ENCODE measurements around the gene LRRC56. TPM values are rescaled to one million over a fixed set of nuclear protein-coding genes. Genes with fewer than 3 reads are reported as not detected.
A peak's percentile ranks its signal among the peaks of the same experiment; 100 is the strongest.

Gene LRRC56
- total RNA-seq, 1 donor: 0.94 TPM

- Histone ChIP-seq H3K4me3 (ENCODE audit: low read length) (no peak overlapping the region), H3K27me3 (ENCODE audit: insufficient read depth, low read length) (peaks cover 8% of the 10 kb centered on the region), H3K4me1 (ENCODE audit: insufficient read depth, low read length) (peaks cover 15% of the 10 kb centered on the region), H3K9me3 (ENCODE audit: low read depth, low read length) (no peaks in the 10 kb centered on the region)
These were observed 18.7 kb downstream of the LRRC56 start for GRCh38 chr11:555780-556661.

- H3K9me3 ChIP-seq (ENCODE audit: low read depth, low read length): no peaks in the 10 kb centered on the region
- H3K27me3 ChIP-seq (ENCODE audit: insufficient read depth, low read length): peaks cover 8% of the 10 kb centered on the region
- peaks cover 20% of the 10 kb centered on the region for H3K4me1 ChIP-seq (ENCODE audit: insufficient read depth, low read length)
- no peak overlapping the region for H3K4me3 ChIP-seq (ENCODE audit: low read length)
These were observed 19.4 kb downstream of the LRRC56 start for GRCh38 chr11:556662-557256.

GRCh38 chr11:557328-558132, 20.2 kb downstream of the LRRC56 start:
- Histone ChIP-seq H3K9me3 (ENCODE audit: low read depth, low read length) (no peaks in the 10 kb centered on the region), H3K4me1 (ENCODE audit: insufficient read depth, low read length) (peaks cover 27% of the 10 kb centered on the region), H3K4me3 (ENCODE audit: low read length) (no peak overlapping the region), H3K27me3 (ENCODE audit: insufficient read depth, low read length) (peaks cover 8% of the 10 kb centered on the region)

- Histone ChIP-seq H3K4me3 (ENCODE audit: low read length) (no peak overlapping the region), H3K4me1 (ENCODE audit: insufficient read depth, low read length) (peaks cover 27% of the 10 kb centered on the region), H3K27me3 (ENCODE audit: insufficient read depth, low read length) (peaks cover 8% of the 10 kb centered on the region), H3K9me3 (ENCODE audit: low read depth, low read length) (no peaks in the 10 kb centered on the region)
These were observed 21.2 kb downstream of the LRRC56 start for GRCh38 chr11:558503-558902.

GRCh38 chr11:559020-559620, 21.8 kb downstream of the LRRC56 start:
- Histone ChIP-seq H3K9me3 (ENCODE audit: low read depth, low read length) (no peaks in the 10 kb centered on the region), H3K4me1 (ENCODE audit: insufficient read depth, low read length) (peaks cover 26% of the 10 kb centered on the region), H3K4me3 (ENCODE audit: low read length) (no peak overlapping the region), H3K27me3 (ENCODE audit: insufficient read depth, low read length) (peaks cover 8% of the 10 kb centered on the region)

GRCh38 chr11:559712-560304, 22.5 kb downstream of the LRRC56 start:
- peak overlapping the region; percentile 36 for H3K4me3 ChIP-seq (ENCODE audit: low read length)
- H3K9me3 ChIP-seq (ENCODE audit: low read depth, low read length): no peaks in the 10 kb centered on the region
- peaks cover 8% of the 10 kb centered on the region for H3K27me3 ChIP-seq (ENCODE audit: insufficient read depth, low read length)
- peaks cover 19% of the 10 kb centered on the region for H3K4me1 ChIP-seq (ENCODE audit: insufficient read depth, low read length)

- H3K9me3 ChIP-seq (ENCODE audit: low read depth, low read length): no peaks in the 10 kb centered on the region
These were observed 23.2 kb downstream of the LRRC56 start, which contains the start of the genes LMNTD2 and RASSF7 for GRCh38 chr11:560305-561147. LMNTD2 (minus strand) TSS chr11:560738; CDS start chr11:560716, 22 bp downstream. RASSF7 (plus strand) TSS chr11:560970; CDS start chr11:561769, 799 bp downstream.

GRCh38 chr11:561148-562003, 24.0 kb downstream of the LRRC56 start:
- H3K4me1 ChIP-seq (ENCODE audit: insufficient read depth, low read length): peaks cover 19% of the 10 kb centered on the region
- no peaks in the 10 kb centered on the region for H3K9me3 ChIP-seq (ENCODE audit: low read depth, low read length)
- peaks cover 6% of the 10 kb centered on the region for H3K27me3 ChIP-seq (ENCODE audit: insufficient read depth, low read length)
- H3K4me3 ChIP-seq (ENCODE audit: low read length): peak overlapping the region; percentile 73

More at GRCh38 chr11:560305-561147, 23.2 kb downstream of the LRRC56 start, which contains the start of the genes LMNTD2 and RASSF7:
- Histone ChIP-seq H3K27me3 (ENCODE audit: insufficient read depth, low read length) (peaks cover 8% of the 10 kb centered on the region), H3K4me1 (ENCODE audit: insufficient read depth, low read length) (peaks cover 19% of the 10 kb centered on the region), H3K4me3 (ENCODE audit: low read length) (peak within 1 kb of the TSS; percentile 73)

GRCh38 chr11:562046-562645, 24.8 kb downstream of the LRRC56 start:
- no peak overlapping the region for H3K4me3 ChIP-seq (ENCODE audit: low read length)
- peaks cover 19% of the 10 kb centered on the region for H3K4me1 ChIP-seq (ENCODE audit: insufficient read depth, low read length)
- H3K27me3 ChIP-seq (ENCODE audit: insufficient read depth, low read length): peaks cover 2% of the 10 kb centered on the region
- H3K9me3 ChIP-seq (ENCODE audit: low read depth, low read length): no peaks in the 10 kb centered on the region

- H3K9me3 ChIP-seq (ENCODE audit: low read depth, low read length): no peaks in the 10 kb centered on the region
- H3K27me3 ChIP-seq (ENCODE audit: insufficient read depth, low read length): no peaks in the 10 kb centered on the region
These were observed 25.9 kb downstream of the LRRC56 start for GRCh38 chr11:563066-563811.

GRCh38 chr11:563812-564578, 26.7 kb downstream of the LRRC56 start:
- H3K9me3 ChIP-seq (ENCODE audit: low read depth, low read length): no peaks in the 10 kb centered on the region
- H3K27me3 ChIP-seq (ENCODE audit: insufficient read depth, low read length): no peaks in the 10 kb centered on the region

More at GRCh38 chr11:563066-563811, 25.9 kb downstream of the LRRC56 start:
- Histone ChIP-seq H3K4me1 (ENCODE audit: insufficient read depth, low read length) (peaks cover 19% of the 10 kb centered on the region), H3K4me3 (ENCODE audit: low read length) (no peak overlapping the region)

More at GRCh38 chr11:563812-564578, 26.7 kb downstream of the LRRC56 start:
- no peak overlapping the region for H3K4me3 ChIP-seq (ENCODE audit: low read length)
- H3K4me1 ChIP-seq (ENCODE audit: insufficient read depth, low read length): peaks cover 21% of the 10 kb centered on the region

Data from mononuclear cell (primary cell).